NOMO-1 treated with dmso at 0.1 percent for 144 hours (cell line): ENCODE measurements around the gene LRP1B.
A peak's percentile ranks its signal among the peaks of the same experiment; 100 is the strongest.

Experiments
- DNase-seq: peaks from one replicate; lab custom pipeline; 2025; ENCODE audit not compliant: unreplicated experiment; lab: John Stamatoyannopoulos, UW

Gene LRP1B

DNA sequence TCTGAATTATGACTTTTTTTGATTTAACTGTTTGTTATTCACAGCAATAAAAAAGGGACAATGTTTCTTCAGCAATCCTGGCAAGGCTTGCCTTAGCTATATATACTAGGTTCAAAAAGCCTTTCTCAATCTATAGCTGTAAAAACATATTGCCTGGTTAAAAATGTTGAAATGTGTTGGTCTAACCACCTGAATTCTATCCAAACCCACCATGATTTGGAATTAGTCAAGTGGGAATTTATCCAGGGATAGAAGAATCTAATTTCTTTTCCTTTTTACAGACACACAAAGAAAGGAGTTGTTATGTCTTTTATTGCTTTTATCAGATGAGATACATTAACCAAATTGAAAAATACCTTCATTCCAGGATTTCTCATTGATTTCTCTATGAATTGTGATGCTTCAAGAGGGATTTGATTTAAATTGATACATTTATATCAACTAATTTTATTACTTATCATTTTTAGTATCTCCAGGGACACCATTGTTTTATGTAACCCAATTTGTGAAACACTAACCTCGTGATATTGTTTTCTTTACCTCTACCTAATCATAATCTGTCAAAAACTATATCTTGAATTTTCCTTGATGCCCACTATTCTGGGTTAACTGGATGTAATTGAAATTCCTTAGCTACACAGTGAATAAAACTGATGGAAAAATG, 88.1 kb downstream of the LRP1B start:
- DNase-seq, result no peak

DNA sequence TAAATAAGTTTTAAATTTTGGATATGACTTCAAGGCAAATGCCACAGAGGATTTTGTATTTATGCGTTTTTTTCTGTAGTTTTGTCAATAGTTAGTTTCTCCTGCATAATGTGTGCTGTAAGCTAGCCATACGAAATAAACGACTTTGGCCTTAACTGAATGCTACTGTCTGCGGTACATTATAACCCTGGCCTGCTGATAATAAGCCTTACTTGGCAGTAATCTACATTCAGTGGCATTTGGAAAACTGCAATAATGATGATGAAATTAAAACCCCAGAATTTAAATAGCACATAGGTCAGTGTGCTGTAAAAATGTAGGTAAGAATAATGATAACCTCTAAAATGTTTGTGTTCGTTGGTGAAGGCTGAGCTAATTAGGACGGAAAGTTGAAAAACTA, 88.8 kb downstream of the LRP1B start:
- DNase-seq, result no peak

DNA sequence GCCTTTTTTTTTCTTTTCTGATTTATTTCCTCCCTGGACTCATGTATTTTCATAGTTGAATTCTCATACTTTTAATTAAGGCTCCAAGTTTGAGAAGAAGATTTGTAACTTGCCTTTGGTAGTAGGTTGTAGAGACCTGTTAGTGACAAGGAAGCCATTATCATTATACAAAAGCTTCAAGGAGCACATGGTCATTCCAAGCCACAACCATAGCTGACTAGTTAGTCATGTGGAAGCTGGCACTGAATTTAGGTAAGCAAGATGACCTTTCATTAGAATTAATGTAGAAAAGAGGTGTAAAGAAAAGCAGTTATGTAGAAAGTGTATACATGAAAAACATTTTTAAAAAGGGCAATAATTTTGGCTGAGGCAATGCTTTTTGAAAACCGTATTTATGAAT, 89.7 kb downstream of the LRP1B start:
- no peak for DNase-seq

DNA sequence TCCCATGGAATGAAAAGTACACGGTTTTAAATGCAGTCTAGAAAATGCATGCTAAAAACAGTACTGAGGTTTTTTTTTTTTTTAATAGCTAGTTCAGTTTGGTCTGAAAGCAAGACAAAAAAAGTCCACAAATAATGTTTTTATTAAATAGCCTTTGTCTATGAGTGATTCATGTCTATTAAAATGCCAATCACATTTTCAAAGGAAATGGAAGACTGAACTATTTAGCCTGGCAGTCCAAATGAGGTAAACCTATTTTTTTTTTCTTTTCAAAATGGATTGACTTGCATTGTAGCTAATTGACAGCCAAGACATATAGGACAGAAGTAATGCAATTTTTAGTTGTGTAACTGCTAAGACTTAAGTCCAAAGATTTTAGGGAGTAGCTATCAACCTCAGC, 90.3 kb downstream of the LRP1B start:
- DNase-seq, result no peak

DNA sequence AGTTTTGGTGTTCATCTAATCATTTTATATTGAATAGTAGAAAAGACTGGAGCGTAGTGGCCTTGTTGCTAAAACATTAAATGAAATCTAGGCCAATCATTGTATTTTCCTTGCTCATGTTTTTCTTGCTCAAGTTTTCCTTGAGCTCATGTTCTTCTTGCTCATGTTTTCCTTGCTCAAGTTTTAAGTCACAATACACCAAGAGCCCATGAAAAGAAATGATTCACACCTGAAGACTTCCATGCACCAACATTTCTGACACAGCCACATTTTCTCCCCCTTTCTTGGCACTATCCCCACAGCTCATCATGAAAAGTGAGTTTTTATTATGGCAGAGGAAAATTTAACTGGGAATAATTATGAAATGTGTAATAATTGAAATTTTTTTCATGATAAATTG, 92.0 kb downstream of the LRP1B start:
- DNase-seq, result no peak

DNA sequence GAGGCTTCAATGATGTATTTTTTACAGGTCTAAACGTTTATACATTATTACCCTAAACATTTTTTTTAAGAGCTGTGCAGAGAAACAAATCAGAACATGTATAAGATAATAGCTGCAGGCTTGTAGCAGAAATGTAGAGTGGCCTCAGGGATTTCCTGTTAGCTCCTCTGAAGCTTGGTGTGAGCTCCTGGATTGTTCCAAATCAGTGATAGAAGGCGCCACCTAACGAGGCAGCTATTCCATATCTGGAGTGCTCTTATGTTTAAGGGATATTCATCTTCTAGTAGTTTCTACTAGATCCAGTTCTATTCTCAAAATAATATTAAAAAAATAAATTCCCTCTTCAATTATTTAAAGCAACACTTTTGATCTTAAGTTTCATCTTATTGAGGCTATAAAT, 93.1 kb downstream of the LRP1B start:
- no peak for DNase-seq

DNA sequence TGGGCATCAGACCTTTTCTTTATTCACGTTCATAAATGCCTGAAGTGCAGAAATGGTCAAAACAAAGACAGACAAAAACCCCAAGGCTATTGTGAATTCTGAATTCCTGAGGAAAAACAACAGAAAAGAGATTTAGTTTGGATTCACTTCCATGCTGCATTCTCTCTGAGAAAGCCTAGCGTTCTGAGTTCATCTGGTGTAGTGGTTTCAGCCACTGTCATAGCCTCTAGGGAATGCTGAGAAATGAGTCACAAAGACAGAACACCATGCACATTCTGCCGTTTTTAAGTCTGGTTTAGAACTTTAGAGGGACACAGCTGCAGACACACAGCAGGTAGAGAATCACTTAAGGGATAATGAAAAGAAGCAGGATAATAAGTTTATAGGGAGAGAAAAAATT, 93.8 kb downstream of the LRP1B start:
- DNase-seq, result no peak

DNA sequence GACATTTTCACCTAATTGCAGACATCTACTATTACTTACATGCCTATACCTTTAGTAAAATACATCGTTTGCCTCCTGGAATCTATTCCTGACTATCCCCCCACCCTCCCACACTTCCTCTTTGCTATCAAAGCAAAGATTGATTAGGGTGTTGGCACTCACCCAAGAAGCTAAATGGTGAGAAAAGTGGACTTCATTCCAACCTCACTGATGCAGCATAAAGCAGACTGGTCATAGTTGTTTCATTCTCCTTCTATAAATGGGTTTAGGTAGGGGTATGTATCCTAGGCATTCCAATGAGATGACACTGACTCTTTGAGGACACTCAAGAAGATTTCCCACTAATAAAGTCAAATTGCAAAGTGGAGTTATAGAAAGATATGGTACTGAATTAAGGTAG, 97.4 kb downstream of the LRP1B start:
- no peak for DNase-seq

DNA sequence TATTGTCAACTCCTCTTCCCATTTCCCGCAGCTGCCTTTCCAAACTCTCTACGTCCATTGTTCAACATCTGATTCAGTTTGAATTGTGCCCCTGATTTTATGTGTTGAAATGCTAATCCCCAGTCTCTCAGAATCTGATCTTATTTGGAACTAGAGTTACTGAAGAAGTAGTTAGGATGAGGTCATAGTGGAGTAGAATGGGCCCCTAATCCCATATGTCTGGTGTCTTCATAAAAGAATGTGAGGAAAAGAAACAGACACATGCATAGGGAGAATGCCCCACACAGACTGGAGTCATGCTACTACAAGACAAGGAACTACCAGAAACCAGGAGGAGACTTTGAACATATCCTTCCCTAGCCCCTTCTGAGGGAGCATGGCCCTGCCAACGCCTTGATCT, 99.2 kb downstream of the LRP1B start:
- DNase-seq, result no peak

DNA sequence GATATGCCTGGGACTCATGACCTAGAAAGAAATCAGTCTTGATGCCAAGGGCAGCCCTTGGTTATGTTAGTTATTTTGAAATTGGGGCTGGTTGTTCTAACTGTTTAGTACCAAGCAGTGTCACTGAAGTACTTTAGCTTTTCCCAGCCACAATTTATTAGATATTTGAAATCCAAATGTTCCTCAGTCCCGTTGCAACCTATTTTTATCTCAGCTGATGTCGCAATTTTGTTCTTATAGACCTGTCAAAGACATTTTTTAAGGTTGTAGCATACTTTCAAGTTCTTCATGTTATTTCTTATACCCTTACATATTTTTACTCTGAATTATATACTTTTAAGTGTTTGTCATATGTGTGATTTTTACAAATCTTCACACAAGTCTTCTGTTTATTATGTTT, 100.1 kb downstream of the LRP1B start:
- no peak for DNase-seq

DNA sequence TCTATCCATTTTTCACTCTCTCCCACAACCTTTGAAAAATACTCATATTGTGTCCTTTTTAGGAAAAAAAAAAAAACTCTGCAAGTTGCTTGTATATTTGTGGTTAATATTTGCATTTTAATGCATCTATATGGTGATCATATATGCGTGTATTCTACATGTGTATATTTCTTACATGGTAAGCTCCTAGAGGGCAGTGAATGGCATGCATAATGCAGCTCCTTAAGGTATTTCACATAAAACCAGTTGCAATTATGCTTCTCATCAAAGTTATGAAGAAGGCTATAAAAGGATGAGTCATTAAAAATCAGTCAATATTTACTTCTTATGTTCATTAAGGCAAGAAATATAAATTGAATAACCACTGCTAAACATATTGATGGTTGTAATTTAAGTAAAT, 100.8 kb downstream of the LRP1B start:
- no peak for DNase-seq

DNA sequence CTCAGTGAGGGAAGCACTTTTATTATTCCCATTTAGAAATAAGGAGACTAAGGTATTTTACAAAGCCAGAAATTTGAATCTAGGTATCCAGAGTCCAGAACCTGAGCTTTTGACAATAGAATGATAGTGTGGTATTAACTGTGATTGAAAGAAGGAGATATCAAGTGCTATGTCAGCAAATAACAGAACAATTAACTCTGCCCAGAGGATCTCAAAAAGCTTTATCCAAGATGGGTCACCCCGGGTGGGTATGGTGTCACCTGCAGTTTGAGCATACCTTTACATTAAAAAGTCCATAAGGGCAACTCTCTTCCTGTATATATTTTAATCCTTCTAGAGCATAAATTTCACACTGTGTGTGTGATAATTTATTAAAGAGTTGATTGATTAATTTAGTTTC, 105.4 kb downstream of the LRP1B start:
- DNase-seq, result no peak

DNA sequence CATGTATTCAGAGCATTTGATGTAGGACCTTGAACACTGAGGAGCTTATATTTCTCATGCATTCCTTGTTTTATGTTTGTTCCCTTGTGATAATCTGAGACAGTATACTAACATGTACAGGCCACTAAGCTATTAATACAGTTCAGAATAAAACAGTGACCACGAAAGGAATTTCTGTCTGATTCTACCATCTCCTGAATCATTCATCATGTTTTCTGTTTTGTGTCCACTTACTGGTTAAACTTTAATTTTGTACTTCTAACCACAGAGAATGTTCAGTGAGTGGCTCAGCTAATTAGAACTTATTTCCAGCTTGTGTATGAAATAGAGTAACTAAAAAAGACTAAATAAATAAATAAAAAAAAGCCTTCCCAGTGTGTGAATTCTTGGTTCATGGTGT, 110.4 kb downstream of the LRP1B start:
- no peak for DNase-seq

DNA sequence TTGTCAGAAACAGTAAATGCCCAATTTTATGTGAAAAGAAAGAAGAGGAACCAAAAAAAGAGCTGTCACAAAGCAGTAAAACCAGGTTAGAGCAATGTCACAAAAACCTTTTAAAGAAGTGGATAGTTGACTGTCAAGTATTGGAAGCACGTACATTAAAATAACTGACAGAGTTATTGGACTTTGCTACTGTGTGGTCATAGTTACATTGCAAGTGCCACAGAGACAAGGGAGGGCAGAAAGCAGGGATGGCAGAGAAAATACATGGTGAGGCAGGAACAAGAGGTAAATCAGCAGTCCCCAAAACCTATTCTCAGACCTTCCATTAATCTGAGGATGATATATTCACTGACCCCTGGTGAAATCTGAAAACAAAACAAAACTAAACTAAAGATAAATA, 116.3 kb downstream of the LRP1B start:
- DNase-seq, result no peak

DNA sequence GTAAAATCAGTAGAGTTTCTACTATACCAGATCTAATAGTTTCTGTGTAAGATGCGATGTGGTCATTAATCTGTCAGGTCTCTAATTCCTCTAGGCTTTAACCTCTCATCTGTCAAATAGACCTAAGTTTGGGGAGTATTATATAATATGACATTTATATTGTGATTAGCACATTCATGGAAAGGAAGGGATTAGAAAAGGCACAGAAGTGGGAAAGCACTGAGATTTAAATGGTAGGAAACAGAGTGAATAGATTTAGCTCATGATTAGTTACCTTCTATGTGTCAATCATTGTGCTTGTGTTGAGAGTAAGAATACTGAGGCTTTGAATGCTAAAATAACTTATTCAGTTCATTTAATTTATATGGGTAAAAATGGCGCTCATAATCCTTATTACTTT, 118.0 kb downstream of the LRP1B start:
- no peak for DNase-seq

DNA sequence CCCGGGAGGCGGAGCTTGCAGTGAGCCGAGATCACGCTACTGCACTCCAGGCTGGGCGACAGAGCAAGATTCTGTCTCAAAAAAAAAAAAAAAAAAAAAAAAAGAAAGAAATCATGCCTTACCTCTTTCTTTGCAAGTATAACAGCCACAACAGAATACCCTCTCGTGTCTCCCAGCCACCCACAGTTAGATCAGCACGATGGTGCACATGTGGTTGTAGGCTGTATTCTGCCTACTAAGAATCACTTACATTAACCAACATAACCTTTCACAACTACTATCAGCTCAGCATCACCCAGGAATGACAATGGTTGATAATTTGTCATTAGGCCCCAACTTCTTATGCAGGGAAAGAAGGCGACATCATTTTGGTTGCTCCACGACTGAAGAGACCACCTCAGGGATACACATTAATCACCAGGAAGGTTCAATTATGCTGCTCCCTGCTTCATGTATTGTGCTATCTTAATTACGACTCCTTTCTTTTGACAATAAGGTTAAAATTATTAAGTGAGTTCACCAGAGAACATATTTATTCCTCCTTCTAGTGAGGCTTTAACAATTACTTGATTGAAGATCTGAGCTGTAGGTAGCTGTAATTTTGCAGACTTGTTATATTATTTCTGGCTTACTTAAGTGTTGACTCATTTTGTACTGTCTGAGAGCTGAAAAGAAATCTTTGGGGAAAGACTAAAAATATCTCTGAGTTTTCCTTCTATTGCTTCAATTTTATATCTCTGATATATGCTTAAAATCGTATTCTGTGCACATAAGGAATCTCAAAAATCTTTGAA, 120.1 kb downstream of the LRP1B start:
- DNase-seq, result no peak

DNA sequence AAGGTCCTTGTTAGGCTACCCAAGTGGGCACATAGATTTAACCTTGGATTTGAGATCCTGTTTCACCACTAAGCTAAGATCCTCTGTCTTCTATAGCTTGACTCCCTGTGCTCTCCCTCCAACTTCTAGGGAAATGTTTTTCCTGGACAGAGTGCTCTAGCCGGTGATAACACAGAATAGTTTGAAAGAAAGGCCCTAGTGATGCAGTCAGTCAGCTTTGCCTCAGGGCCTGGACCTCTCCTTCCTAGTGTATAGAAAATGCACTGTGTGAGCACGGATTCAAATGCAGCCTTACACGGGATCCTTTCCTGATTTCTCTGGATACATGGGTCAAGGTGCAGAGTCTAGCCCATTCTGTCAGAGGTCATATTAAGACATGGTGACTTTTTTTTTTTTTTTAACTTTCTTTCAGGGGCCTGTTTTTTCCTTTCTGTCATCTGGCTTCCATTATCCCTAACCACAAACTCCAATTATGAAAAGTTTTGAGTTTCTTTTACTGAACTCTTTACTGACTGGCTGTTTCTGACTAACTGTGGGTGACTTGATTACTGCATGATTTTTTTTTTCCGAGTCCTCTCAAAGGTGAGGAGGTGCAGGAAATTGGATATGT, 122.6 kb downstream of the LRP1B start:
- DNase-seq, result no peak

DNA sequence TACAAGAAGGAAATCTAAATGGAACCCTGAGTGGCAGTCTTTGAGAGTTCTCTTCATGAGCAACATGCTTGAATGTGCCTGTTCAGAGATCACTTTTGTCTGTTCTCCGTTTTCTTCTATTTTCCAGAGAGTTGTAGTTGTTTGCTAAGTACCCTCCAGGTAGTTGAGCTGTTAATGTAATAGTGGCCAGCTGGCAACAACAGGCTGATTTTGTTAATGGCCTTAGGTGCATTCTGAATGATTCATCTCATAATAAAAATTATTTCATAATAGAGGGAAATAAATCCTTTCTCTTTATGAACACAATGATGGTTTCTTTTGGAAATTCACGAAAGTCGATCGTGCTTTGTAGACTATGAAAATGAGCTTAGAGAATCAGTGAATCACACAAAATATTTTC, 136.8 kb downstream of the LRP1B start:
- no peak for DNase-seq

DNA sequence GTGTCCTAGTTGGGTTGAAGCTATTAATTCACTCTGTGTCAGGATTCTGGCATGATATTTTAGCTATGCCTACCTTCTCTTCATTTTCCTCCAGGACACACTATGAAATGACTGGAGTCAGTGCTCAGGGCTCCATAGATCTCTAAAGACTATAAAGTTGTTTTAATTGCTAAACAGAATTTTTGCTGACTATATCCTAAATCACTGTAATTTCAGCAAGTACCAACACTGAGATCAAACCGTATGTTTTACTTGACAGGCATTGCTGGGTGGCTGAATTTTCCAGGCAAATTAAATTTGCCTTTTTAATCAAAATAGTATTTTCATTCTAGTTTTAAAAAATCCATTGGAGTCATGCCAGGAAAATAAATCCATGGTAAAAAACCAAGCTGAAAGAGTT, 138.1 kb downstream of the LRP1B start:
- DNase-seq, result no peak

DNA sequence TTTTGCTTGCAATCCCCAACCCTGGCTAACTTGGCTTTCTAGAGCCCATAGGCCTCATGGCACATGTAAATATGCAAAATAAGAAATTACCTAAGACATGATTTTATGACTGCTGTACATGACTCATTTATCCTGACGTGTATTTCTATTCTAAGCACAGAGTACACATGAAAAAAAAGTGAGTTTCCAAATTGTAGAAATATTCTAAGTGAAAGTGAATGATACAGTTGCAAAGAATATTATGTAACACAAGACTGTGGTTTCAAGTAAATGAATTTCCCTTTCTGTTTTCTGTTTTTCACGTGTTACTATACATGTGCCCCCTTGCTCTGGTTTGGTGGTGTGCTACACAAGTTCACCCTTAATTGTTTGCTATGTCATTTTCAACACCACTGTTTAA, 162.4 kb downstream of the LRP1B start:
- peak; percentile 10 for DNase-seq

DNA sequence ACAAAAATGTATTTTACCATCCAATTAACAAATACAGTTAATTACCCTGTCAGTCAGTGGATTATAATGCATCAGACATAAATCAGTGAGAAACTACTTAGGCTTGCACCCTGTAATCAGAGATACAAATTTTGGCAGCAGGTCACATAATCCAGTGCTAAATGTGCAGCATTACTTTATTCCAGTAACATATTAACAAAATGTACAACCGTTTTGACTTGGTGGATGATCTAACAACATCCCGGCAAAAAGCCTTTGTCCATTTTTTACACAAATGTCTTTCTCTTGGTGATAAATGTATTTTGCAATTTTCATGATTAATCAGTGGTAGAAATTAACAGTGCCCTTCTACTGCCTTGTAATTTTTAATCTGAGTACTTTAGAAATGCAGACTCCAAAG, 162.8 kb downstream of the LRP1B start:
- DNase-seq, result no peak

DNA sequence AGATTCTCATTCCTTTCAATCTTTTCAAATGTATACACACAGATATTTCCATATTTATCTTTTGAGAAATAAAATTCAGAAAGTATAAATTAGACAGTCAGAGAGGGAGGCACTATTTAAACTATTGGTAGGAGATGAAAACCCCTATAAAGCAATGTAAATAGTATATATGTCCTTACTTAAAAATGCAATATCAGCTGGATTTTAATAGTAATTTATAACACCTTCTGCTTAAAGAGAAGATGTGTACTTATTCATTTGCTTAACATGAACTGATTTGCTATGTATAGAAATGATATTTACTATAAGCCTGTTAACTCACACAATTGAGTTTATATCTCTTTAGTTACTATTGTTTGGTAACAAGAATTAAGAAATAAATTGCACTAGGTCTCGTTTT, 163.3 kb downstream of the LRP1B start:
- no peak for DNase-seq

DNA sequence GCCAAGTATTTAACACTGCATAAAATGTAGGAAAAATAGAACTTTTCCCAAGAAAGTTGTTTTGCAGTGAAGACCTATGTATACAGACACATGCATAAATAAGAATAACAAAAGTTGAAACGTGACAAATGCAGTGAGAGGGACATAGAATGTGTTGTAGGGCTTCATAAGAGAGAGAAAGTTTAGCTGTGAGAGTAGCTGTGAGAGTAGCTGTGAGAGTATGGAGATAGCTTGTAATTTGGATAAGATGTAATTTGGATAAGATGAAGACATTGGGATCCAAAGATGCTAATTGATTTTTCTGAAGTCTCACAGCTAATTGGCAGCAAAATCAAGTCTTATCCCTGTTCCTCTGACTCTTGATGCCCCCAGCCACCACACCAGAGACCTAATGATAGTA, 170.9 kb downstream of the LRP1B start:
- DNase-seq, result no peak
